Skin of body (tissue), 2 donors: ENCODE data around the gene BCR. TPM values are rescaled to one million over a fixed set of nuclear protein-coding genes. Genes with fewer than 3 reads are reported as not detected.
"Not testable (repeated sequence)": the region's sequence is repeated elsewhere in the genome, so short reads cannot be mapped to it uniquely, and the experiment has no call there.

Experiments used
- DNase-seq: peaks from one replicate; lab custom pipeline; 2025; lab: John Stamatoyannopoulos, UW
- total RNA-seq: library from RNA; depleted of rRNA; stranded (reverse); fragments of >200 nt; gene quantifications from one replicate; pipeline ENCODE4 v1.2.3, GENCODE V29; 2014

Gene BCR
- total RNA-seq, 1 donor from 2014 or later, result 25.1 TPM

DNA sequence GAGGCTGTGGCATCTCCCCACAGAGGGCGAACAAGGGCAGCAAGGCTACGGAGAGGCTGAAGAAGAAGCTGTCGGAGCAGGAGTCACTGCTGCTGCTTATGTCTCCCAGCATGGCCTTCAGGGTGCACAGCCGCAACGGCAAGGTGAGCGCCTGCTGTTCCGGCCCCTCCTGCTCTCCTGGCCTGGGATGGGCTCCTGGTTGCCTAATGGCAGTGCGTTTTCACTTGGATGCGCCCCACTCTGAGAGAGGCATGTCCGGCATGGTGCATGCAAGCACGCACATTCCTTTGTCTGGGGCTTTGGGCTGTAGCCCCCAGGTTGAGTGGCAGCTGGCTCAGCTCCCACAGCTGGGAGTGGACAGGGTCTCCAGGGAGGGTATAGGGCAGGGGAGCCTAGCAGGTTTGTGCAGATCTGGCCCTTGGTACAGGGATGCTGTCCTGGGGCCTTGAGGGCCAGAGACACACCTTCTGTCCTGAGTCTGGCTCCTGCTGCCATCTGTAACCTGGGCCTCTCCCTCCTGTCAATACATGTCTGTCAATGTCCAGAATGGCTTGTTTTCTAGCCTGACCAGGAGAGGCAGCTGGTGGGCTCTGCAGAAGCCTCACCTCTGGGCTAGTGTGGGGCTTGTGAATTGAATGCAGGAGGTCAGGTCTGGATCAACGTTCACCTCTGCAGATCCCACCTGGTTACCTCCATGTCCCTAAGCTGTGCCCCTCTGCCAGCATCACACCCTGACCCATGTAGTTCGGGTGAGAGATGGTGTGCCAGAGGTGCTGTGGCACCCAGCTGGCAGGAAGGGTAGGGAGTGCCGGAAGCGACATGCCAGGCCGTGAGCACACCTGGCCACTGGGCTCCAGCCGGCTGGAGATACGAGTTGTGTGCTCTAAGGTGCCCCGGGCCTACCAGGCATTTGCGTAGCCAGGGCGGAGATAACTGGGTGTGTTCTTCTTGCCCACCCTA, 107.1 kb downstream of the BCR start:
- no peak for DNase-seq

DNA sequence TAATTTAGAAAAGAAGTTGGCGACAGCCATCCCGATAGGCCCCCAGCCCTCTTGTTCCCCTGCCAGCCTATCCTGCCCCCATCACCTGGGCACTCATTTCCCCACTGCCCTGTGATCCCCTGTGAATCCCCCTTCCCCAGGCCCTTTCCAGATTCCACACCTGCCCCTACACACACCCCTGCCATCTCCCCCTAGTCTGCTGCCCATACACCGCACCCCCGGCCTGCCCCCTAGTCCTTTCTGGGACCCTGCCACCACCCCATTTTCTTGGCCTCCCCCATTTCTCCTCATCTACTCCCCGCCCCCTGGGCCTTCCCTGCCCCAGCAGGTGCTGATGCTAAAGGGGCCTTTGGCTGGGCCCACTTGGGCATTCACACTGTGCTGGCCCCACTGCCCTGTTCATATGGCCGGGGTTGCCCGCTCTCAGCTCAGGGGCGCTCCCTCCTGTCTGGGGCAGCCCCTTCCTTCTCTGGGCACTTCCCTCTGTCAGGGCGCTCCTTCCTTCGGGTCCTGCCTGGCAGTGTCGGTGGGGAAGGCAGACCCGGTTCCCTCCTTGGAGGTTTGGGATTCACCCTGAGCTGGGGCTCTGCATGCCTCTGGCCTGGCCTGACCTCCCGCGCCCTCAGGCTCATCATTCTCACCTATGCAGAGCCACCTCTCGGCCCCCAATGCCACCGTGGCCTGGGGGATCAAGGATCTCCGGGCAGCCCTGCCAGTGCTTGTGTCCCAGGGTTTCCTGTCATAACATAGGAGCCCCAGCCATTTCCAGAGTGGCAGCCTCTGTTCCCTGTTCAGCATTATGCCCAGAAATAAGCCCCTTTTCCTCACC, 108.2 kb downstream of the BCR start:
- no peak for DNase-seq

DNA sequence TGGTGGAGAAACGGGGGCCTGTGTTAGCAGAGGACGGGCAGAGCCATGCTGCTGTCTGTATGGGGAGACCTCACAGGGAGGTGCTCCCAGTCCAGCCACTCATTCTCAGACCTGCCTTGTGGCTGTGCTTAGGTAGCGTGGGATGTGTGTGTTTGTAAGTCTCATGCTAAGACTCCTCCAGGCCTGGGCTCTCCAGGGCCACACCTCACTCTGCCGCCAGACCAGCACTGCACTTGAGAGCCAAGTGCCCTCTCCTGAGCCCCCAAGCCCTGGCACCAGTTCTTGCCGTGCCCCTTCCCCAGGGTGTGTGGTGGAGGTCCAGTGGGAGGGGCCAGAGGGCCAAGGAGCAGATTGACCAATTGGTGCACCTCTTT, 108.8 kb downstream of the BCR start:
- no peak for DNase-seq

DNA sequence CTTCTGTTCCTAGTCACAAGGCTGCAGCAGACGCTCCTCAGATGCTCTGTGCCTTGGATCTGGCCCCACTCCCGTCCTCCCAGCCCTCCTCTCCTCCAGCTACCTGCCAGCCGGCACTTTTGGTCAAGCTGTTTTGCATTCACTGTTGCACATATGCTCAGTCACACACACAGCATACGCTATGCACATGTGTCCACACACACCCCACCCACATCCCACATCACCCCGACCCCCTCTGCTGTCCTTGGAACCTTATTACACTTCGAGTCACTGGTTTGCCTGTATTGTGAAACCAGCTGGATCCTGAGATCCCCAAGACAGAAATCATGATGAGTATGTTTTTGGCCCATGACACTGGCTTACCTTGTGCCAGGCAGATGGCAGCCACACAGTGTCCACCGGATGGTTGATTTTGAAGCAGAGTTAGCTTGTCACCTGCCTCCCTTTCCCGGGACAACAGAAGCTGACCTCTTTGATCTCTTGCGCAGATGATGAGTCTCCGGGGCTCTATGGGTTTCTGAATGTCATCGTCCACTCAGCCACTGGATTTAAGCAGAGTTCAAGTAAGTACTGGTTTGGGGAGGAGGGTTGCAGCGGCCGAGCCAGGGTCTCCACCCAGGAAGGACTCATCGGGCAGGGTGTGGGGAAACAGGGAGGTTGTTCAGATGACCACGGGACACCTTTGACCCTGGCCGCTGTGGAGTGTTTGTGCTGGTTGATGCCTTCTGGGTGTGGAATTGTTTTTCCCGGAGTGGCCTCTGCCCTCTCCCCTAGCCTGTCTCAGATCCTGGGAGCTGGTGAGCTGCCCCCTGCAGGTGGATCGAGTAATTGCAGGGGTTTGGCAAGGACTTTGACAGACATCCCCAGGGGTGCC, 109.8 kb downstream of the BCR start:
- peak; percentile 54 for DNase-seq

DNA sequence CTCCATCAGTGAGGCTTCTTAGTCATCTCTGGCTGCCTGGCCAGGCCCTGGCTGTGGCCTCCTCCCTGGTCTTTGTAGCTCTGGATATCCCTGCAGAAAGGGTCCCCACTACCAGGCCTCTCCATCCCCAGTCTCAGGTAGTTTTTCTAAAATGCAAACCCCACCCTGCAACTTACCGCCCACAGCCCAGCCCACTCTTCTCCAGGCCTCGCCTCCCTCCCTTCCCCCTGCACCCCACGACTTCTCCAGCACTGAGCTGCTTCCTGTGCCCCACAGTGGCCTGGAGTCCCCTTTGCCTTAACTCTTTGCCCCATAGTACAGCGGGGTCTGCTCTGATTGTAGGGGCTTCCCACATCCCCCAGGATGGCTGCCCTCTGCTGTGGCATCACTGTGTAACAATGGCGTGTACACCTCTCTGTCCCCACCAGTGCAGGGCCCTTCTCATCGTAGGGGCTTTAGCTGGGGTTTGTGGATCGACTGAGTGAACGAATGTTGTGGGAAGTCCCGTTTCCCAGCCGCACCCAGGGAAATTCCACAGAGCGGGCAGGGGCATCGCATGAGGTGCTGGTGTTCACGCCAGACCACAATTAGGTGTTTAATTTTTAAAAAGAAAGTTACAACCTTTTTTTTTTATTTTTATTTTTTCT, 111.6 kb downstream of the BCR start:
- DNase-seq, result no peak

DNA sequence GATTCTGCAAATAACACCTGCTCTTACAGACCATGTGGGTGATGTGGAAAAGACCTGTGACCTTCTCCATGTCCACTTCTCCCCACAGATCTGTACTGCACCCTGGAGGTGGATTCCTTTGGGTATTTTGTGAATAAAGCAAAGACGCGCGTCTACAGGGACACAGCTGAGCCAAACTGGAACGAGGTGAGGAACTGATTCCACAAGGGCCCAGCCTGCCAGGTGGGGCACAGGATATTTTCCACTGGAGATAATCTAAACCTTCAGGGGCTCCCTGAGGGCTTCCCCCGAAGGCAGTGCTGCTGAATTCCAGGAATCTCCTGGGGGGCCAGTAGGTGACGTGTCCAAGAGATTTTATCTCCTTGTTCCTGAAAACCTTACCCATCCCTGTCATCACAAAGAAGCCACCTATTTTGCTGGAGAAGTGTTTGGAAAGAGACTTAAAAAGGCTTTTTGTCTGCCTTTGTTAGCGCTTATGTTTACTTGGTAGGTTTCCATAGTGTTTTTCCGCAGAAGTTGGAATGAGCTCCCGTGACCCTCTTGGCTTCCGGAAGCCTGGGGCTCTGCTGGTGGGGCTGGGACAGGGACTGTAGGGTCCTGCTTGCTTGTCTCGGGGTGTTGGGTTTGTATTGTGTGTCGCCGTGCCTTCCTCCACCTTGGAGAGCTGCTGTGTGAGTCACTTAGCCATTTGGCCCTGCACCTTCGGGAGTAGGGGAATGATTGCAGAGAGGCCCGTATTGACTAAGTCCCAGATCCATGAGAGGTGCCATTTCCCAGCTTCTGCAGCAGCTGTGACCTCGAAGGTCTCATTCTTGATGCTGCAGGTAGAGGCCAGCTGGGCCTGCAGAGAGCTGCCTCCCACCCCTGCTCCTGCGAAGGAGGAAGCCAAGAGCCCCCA, 112.4 kb downstream of the BCR start:
- DNase-seq, result no peak

DNA sequence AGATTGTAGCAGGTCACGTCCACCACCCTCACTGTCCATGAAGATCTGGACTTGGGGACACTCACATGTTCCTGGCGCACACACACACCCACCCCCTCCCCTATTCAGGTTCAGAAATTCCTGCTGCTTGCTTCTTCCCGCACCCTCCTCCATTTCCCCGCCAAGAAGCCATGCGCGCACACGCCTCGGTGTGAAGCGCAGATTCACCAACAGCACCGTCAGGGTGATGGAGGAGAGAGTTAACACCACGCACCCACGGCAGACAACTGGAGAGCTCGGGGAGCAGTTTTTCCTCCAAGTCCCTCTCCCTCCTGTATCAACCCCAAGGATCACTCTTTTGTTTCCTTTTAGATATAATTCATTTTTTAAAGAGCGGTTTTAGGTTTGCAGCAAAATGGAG, 113.4 kb downstream of the BCR start:
- no peak for DNase-seq

DNA sequence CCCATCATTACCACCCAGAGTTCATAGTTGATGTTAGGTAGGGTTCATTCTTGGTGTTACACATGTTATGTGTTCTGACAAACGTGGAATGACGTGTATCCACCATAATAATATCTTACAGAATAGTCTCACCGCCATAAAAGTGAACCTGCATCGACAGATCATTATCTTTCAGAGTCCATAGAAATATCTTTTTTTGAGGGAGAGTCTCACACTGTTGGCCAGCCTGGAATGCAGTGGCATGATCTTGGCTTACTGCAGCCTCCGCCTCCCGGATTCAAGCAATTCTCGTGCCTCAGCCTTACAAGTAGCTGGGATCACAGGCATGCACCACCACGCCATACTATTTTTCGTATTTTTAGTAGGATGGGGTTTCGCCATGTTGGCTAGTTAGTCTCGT, 113.9 kb downstream of the BCR start:
- DNase-seq, result no peak

DNA sequence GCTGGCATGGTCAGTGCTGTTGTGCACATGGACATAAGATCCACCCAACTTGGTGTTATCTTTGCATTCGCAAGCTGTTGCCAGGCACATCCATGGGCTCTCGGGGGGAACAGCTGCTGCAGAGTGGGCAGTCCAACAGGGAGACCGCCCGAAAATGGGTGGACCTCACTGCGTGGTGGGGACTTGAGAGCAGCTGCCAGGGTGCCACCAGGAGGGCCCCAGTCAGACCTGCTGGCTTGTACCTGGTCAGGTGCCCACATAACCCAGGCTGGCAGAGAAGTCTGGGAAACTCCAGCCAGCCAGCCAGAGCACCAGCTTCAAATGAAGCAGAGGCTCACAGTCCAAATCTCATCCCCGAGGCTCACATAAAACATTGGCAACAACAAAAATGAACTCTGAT, 120.2 kb downstream of the BCR start:
- DNase-seq, result no peak

DNA sequence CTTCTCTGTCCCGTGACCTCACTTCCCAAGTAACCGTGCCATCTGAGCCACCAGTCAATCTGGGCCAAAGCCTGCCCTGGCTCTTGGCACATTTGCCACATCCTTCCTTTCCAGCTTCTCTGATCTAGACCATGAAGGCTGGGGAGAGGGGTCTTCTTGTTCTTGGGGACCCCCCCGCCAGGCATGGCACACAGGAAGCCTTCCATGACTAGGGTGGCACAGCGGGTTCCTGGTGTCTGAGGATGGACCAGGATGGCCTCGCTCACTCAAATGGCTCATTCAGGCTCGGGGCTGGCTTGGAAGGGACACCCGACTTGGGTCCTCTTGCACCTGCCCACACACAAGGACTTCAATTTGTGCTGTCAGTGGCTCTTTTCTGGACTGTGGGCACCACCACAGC, 121.3 kb downstream of the BCR start:
- no peak for DNase-seq

DNA sequence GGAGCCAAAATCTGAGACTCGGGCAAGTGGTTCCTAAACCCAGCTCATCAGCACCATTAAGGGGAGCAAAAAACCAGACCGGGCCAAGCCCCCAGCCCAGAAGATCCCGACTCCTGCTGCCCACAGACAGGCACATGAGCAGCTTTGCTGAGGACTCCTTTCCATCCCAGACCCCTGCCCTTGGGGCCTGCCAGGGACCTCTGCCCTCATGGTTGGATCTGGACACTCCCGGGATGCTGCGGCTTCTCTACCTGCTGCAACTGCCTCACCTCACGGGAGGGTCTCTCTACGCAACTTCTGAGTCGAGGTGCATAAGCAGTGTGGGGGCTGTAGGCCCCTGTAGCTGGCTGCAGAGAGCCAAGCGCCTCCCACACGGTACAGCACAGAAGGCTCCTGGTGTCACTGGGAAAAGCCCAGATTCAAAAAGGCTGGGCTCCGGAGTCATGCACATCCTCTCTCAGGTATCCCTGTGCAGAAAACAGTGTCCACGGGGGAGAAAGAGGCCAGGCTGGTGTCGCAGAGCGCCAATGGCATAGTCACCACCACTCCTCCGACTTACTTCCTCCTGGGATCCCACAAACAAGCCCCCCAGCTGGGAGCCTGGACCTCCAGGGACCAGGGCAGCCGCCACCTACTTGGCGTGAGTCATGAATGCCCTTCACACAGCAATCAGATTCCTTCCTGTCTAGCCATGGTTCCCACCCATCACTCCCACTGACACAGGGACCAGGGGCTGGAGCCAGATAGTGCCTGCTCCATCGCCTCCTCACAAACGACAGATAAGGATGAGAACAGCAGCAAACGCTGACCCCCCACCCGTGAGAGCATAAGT, 122.1 kb downstream of the BCR start:
- DNase-seq, result no peak

DNA sequence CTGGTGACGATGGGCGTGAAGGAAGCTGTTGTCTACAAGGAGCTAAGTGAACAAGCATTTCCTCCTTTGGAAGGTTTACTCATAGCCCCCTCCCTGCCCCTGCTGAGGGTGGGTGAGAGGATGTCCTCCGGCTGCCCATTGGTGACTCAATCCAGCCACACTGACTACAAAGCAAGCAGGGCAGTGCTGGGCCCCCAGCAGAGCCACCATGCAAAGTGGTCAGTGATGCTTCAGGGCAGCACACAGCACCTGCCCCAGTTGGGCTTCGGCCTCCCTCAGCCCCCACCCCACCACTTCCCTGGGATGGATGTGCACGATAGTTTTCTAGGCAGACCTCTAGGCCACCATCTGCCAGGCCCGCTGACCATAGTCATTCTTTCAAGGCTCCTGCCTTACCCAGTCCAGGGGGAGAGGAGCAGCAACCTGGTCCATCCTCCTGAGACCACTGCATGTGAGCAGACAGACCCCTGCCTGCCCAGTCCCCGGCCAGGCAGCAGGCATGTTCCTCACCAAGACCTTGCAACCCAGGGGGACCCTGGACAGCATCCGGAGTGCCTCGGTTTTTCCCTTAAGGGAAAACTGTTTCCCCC, 125.1 kb downstream of the BCR start:
- no peak for DNase-seq

DNA sequence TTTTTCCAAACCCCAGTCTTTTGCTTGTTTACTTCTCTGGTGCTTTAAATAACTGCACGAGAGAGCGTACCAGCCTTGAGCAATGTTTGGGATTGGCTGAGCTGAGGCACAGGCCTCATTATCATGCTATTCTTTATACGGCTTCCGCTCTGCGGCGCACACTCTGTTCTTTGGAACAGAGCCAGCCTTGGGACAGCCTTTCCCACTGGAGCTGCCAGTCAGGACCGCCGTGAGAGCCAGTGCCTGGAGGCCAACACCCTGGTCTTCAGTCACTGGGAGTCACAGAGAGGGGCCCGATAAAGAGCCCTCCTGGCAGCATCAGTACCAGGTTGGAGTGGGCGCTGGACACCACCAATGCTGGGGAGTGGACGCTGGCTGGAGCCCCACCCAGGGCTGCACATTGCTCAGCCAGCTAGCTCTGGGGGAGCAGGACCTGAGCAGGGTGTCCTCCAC, 125.6 kb downstream of the BCR start:
- DNase-seq, result no peak

DNA sequence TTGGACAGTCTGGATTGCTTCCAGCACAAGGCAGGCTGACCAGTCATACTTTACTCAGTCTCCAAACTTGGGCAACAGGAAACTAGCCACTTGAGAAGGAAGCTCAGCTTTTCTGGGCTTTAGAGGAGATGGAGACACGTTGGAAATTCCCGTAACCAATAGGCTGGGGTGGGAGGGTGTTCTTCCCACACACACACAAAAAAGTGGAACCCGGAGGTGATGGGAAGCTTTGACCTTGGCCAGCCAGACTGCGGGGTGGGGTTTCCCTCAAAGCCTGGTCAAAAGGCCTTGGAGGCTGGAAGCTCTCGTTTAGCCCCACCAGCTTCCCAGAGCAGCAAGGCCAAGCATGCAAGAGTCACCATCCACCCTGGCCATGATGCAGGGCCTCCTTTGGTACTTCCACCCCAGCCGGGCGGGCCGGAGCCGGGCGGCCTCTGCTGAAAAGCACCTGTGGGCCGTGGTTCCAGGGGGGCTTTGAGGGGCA, 126.2 kb downstream of the BCR start:
- no peak for DNase-seq

DNA sequence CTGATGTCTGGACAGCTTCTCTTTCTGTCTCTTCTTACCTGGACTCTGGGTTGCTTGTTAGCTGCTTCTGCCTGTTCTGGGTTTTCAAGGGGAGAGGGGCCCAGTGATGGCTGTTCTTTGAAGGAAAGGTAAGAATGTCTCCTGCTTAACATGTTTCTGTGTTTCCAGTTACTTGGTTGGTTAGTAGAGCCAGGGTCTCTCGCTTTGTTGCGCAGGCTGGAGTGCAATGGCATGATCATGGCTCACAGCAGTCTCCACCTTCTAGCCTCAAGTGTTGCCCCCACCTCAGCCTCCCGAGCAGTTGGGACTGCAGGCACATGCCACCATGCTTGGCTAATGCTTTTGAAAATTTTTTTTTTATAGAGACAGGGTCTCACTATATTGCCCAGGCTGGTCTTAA, 126.6 kb downstream of the BCR start:
- no peak for DNase-seq

DNA sequence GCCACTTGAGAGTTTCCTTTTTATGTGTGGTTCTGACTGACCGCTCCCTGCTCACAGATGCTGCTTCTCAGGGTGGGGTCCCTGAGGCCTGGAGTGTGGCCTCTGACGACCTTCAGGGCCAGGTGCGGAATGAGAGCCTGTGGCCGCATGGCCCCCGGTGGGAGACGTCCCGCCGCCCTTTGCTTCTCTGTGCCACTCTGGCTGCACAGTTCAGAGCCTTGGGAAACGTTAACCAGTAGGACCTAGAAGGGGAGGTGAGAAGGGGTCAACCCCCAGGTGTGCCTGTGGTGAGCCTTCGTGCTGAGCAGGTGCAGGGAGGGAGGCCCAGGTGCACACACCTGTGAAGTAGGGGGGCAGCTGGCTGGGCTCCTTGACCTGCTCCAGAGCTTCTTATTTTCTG, 127.2 kb downstream of the BCR start:
- DNase-seq, result not testable (repeated sequence)

DNA sequence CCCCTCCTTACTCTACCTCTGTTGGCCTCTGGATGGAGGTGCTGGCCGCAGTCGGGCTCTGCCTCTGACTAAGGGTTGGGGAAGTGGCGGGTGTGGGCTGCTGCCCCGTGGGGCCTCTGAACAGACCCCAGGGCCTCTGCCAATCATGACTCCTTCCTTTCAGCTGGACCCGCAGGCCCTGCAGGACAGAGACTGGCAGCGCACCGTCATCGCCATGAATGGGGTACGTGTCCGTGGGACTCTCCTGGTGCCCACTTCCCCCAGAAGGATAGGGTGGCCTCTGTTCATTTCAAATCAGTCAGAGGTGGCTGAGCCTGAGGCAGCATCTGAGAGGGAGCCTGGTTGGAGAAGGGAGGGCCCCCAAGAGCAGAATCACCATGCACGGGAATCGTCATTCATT, 129.0 kb downstream of the BCR start:
- DNase-seq, result not testable (repeated sequence)

DNA sequence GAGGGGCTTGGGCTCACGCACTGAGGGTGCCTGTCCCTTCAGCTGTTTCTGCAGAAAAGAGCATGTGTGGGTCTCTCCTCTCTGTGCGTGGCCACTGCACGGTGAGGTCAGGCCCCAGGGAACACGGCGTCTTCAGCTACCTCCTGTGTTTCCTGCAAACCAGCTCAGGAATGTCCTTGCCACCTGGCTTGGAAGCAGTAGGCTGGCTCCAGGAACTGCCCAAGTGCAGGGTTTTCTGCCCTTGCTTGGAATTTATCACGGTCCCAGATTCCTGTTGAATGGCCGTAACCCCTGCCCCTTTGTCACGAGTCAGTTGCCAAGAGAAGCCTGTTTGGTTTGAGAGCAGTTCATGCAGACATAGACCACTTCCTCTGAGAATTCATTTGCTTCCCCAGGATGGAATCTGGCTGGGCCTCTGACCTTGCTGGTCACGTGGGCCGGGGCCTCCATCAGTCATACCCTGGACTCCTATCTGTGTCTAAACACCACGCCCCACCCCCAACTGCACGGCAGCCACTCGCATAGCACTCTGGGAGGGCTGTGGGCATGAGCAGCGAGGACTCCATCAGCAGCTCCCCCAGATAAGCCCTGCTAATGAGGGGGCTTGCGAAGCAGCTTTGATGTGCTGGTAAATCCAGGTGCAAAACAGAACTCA, 130.3 kb downstream of the BCR start:
- DNase-seq, result not testable (repeated sequence)
